Tibial nerve (tissue), 4 donors: ENCODE measurements around the gene APELA.

Experiments used
- CTCF ChIP-seq, 5 experiments: fragments of 200-600 bp in 3 of 5; fragments of 450-650 bp in 2 of 5; sonication (generic) in 3 of 5; IDR thresholded peaks; one replicate each; pipeline ENCODE4 v1.5.1; 2016 to 2019; ENCODE audit warnings: antibody characterized with exemption in 5 of 5, mild to moderate bottlenecking in 3 of 5, moderate library complexity in 2 of 5
- EP300 ChIP-seq, 2 donors: sonication (generic); formaldehyde crosslinking; IDR thresholded peaks; one replicate each; pipeline ENCODE4 v1.6.1; 2017; ENCODE audit warnings: antibody characterized with exemption in 2 of 2, mild to moderate bottlenecking in 1 of 2
- POLR2A ChIP-seq, 2 donors: fragments of 450-650 bp; IDR thresholded peaks; one replicate each; pipeline ENCODE4 v1.6.1; 2017; ENCODE audit warnings: antibody characterized with exemption in 2 of 2, mild to moderate bottlenecking in 2 of 2, moderate library complexity in 2 of 2

GRCh38 chr4:164902608-164903007, 25.6 kb downstream of the APELA start:
- TF ChIP-seq CTCF (IDR thresholded peaks at IDR 0.05) (no peak), POLR2A (IDR thresholded peaks at IDR 0.05) (no peak), EP300 (IDR thresholded peaks at IDR 0.05) (no peak)
